Retinal pigment epithelial cell (primary cell): ENCODE measurements around the gene ATG101.

ENCODE experiments used
- DNase-seq: peaks from one replicate; pipeline ENCODE4 v3.0.0-alpha.2; 2010; ENCODE audit warnings: low read depth
- H3K4me3 ChIP-seq: 2 replicates; pipeline ENCODE4 v1.5.1; 2011; ENCODE audit warnings: mild to moderate bottlenecking, low read length, control low read depth, moderate library complexity
- TF ChIP-seq, protein P1 (sequence below): conservative IDR thresholded peaks from 2 replicates; pipeline ENCODE4 v1.5.1; 2011; ENCODE audit warnings: low read depth, low read length, control low read depth, inconsistent platforms

Gene ATG101

DNA sequence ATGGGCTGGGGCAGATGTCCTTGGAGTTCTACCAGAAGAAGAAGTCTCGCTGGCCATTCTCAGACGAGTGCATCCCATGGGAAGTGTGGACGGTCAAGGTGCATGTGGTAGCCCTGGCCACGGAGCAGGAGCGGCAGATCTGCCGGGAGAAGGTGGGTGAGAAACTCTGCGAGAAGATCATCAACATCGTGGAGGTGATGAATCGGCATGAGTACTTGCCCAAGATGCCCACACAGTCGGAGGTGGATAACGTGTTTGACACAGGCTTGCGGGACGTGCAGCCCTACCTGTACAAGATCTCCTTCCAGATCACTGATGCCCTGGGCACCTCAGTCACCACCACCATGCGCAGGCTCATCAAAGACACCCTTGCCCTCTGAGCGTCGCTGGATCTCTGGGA is 7.0 kb downstream of the ATG101 start:
- no peak overlapping the region for H3K4me3 ChIP-seq
- TF ChIP-seq, protein P1, sequence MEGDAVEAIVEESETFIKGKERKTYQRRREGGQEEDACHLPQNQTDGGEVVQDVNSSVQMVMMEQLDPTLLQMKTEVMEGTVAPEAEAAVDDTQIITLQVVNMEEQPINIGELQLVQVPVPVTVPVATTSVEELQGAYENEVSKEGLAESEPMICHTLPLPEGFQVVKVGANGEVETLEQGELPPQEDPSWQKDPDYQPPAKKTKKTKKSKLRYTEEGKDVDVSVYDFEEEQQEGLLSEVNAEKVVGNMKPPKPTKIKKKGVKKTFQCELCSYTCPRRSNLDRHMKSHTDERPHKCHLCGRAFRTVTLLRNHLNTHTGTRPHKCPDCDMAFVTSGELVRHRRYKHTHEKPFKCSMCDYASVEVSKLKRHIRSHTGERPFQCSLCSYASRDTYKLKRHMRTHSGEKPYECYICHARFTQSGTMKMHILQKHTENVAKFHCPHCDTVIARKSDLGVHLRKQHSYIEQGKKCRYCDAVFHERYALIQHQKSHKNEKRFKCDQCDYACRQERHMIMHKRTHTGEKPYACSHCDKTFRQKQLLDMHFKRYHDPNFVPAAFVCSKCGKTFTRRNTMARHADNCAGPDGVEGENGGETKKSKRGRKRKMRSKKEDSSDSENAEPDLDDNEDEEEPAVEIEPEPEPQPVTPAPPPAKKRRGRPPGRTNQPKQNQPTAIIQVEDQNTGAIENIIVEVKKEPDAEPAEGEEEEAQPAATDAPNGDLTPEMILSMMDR = no peak
- no peak for DNase-seq

DNA sequence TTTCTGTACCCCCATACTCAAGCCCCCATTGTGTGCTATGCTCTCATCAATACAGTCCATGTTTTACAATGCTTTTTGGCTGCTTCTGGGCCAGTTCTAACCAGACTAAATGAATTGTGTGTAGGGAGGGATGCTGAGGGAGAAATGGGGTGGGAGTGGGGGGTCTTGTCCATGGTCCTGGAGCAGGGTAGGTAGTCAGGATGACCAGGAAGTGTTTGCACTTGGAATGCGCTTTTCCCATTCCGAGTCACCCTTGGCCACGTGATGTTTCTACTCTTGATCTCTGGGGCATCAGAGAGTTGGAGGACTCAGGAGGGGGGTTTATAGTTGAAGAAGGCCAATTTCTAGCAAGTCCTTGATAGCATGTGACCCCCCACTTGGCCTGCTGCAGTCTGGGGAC is 8.5 kb downstream of the ATG101 start:
- TF ChIP-seq, protein P1 = no peak
- H3K4me3 ChIP-seq = no peak overlapping the region
- DNase-seq = no peak

DNA sequence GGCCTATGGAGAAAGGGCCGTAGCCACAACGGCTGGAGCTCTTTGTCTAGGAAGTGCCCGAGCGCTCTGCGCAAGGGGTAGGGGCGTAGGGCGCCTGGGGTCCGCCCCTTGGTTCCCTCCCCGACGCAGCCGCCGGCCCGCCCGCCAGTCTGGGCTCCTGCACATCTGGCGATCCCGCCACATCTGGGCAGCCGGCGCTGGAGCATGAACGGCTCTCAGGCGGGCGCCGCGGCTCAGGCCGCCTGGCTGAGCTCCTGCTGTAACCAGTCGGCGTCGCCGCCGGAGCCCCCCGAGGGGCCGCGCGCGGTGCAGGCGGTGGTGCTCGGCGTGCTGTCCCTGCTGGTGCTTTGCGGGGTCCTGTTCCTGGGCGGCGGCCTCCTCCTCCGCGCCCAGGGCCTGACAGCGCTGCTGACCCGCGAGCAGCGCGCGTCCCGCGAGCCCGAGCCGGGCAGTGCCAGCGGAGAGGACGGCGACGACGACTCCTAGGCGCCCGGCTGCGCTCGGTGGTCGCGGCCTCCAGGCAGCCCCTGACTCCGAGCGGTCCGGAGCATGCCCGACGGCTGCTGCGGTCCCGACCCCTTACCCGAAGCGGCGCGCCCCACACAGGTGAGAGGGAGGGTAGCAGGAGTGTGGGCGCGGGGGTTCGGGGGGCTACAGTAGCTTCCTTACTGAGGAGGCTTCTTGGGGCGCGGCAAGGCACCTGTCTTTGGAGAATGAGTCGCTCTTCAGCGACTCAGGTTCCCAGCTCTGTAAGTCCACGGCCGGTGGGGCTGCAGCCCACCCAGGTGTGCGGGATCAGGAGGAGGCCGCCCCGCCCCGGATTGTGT is 10.0 kb downstream of the ATG101 start, which contains the start of gene SMIM41:
TSS of gene SMIM41 (plus strand) at position 129 of the 827 bp plus-strand sequence. CDS start at position 205, 76 bp downstream.
- TF ChIP-seq, protein P1 = no peak
- no peak within 1 kb of the TSS for H3K4me3 ChIP-seq
- no peak for DNase-seq

DNA sequence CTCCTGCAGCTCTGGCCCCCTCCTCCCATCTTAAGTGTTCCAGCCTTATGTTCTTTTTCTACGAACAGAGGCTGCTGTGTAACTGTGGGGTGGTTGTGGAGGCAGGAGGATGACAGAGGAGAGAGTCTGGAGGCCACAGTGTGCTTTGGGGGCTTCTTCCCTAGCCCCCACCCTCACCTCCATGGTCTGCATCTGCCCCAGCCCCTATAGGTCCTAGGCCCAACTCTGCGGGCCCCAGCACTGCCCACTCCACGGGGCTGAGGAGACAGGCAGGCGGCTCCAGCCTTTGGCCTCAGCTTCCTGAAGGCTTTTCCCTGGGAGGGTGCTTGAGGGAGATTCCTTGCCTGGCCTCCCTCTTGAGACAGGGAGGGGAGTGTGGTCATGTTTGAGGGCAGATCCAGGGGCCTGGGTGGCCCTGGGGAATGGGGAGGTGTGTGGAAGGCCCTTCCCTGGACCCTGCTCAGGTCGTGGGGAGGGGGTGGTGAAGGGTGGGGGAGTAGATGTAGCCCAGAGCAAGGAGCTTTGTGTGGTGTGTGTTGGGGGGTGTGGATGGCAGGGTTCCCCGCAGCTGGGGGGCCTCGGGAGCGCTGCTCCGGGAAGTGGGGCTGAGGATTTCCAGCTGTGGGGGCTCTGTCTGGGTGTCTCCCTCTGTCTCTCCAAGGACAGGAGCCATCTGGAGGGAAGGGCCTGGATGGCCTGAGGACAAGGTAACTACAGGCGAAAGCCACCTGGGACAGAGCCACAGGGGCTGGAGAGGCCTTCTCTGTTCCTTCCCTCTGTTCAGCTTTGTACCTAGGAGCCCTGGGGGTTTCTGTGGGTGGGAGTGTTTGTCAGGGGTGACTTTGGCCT is 10.8 kb downstream of the ATG101 start:
- no peak for DNase-seq
- TF ChIP-seq, protein P1 = no peak
- H3K4me3 ChIP-seq = no peak overlapping the region

DNA sequence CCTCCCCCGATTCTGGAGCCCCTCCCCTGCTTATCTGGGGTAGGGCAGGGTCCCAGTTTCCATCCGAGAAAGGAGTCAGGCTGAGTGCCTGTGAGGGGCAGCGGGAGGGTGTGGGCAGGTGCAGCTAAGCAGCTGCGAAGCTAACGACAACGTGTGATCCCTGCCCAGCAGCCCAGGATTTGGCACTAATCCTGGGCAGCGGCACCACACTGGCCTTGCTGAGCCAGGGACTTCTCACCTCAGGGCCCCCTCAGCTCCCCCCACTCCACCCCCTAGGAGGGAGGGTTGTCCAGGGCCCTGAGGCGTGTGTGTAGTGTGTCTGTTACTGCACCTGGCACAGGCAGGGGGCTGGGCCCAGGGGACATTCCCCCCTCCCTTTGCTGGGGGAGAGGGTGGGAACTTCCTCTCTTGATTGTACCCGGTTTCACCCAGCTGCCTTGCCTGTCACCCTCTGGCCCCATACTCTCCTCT is 11.5 kb downstream of the ATG101 start:
- DNase-seq = no peak
- TF ChIP-seq, protein P1 = no peak
- no peak overlapping the region for H3K4me3 ChIP-seq

DNA sequence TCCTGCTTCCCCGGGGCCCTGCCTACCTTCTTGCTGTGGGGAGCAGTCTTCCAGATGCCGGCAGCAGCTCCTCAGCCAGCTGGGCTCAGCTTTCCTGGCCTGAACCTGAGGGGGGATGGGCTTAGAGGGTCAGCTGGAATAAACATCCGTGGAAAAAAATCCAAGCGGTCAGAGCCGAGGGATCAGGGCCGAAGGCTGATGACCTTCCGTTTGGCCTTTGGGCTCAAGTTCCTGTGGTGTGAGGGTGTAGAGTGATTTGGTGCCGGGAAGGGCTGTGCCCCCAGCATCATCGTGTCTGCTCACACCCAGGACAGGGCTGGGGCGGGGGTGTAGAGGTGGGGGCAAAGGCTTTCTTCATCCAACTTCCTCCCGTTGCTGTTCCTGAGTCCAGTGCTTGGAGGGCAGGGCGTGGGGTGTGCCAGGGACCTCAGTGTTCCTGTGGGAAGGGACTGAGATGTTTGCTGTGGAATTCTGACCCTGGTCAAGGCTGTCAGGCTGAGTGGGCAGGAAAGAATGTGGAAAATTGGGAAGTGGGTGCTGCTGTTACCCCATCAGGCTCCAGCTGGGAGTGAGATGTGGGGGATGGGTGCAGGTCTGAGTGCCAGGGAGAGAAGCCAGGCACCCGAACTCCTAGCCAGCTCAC is 12.4 kb downstream of the ATG101 start:
- H3K4me3 ChIP-seq = no peak overlapping the region
- no peak for DNase-seq
- TF ChIP-seq, protein P1 = no peak
